OCI-LY1 (cell line): ENCODE measurements around the gene GNAT1.

Experiments
- CTCF ChIP-seq: fragments of 200-600 bp; sonication (generic), shearing (Covaris generic); IDR thresholded peaks from 2 replicates; pipeline ENCODE4 v1.5.1; 2017; ENCODE audit warnings: mild to moderate bottlenecking, antibody characterized with exemption, low read length, moderate library complexity, mixed read lengths
- EZH2 ChIP-seq: fragments of 200-600 bp; sonication (generic), shearing (Covaris generic); IDR thresholded peaks from 2 replicates; pipeline ENCODE4 v1.8.0; 2017; ENCODE audit warnings: borderline replicate concordance, mixed run types, mild to moderate bottlenecking, antibody characterized with exemption, low read length, moderate library complexity, mixed read lengths

GRCh38 chr3:50160561-50160983 lies 30.8 kb upstream of the GNAT1 start:
- TF ChIP-seq CTCF (no peak), EZH2 (no peak)
